GM23248 (cell line): Measurements from ENCODE around the gene PLEKHM2. TPM values are rescaled to one million over a fixed set of nuclear protein-coding genes. Genes with fewer than 3 reads are reported as not detected.

Source experiments
- DNase-seq: peaks from one replicate; pipeline ENCODE4 v3.0.0-alpha.2; 2015
- H2AFZ ChIP-seq: fragments of 200-600 bp; sonication (generic); 2 replicates; pipeline ENCODE4 v1.6.1; 2016; ENCODE audit warnings: antibody characterized with exemption
- H3F3A ChIP-seq: fragments of 200-600 bp; sonication (generic); 2 replicates; pipeline ENCODE4 v1.6.1; 2016; ENCODE audit warnings: mild to moderate bottlenecking, antibody characterized with exemption, mixed run types; ENCODE audit not compliant: insufficient read depth
- H3K27ac ChIP-seq: fragments of 200-600 bp; sonication (generic); 2 replicates; pipeline ENCODE4 v1.5.1; 2016; ENCODE audit warnings: mild to moderate bottlenecking
- H3K27me3 ChIP-seq: fragments of 200-600 bp; sonication (generic); replicated peaks from 2 replicates; pipeline ENCODE4 v1.6.1; 2016; ENCODE audit warnings: mild to moderate bottlenecking; ENCODE audit not compliant: insufficient read depth
- H3K36me3 ChIP-seq: fragments of 200-600 bp; sonication (generic); 2 replicates; pipeline ENCODE4 v1.6.1; 2016; ENCODE audit warnings: low read depth, mild to moderate bottlenecking
- H3K4me1 ChIP-seq: fragments of 200-600 bp; sonication (generic); 2 replicates; pipeline ENCODE4 v1.6.1; 2016; ENCODE audit warnings: mild to moderate bottlenecking; ENCODE audit not compliant: insufficient read depth
- H3K4me2 ChIP-seq: fragments of 200-600 bp; sonication (generic); one replicate; pipeline ENCODE4 v1.6.1; 2016; ENCODE audit warnings: mild to moderate bottlenecking; ENCODE audit not compliant: unreplicated experiment
- H3K4me3 ChIP-seq: fragments of 200-600 bp; sonication (generic); 2 replicates; pipeline ENCODE4 v1.5.1; 2016; ENCODE audit warnings: mild to moderate bottlenecking
- H3K79me2 ChIP-seq: fragments of 200-600 bp; sonication (generic); 2 replicates; pipeline ENCODE4 v1.6.1; 2016; ENCODE audit warnings: mild to moderate bottlenecking; ENCODE audit not compliant: insufficient read depth
- H3K9ac ChIP-seq: fragments of 200-600 bp; sonication (generic); 2 replicates; pipeline ENCODE4 v1.6.1; 2016; ENCODE audit warnings: mild to moderate bottlenecking
- H3K9me2 ChIP-seq: fragments of 200-600 bp; sonication (generic); 2 replicates; pipeline ENCODE4 v1.6.1; 2016; ENCODE audit warnings: mixed run types, mild to moderate bottlenecking, moderate library complexity; ENCODE audit not compliant: insufficient read depth
- H3K9me3 ChIP-seq: fragments of 200-600 bp; sonication (generic); one replicate; pipeline ENCODE4 v1.6.1; 2017; ENCODE audit warnings: low read depth
- H4K20me1 ChIP-seq: fragments of 200-600 bp; sonication (generic); 2 replicates; pipeline ENCODE4 v1.6.0; 2016; ENCODE audit not compliant: insufficient read depth
- EZH2 ChIP-seq: fragments of 200-600 bp; sonication (generic); IDR thresholded peaks from 2 replicates; pipeline ENCODE4 v1.6.1; 2018; ENCODE audit warnings: antibody characterized with exemption, mild to moderate bottlenecking; ENCODE audit not compliant: insufficient read depth, poor library complexity, severe bottlenecking
- EZH2phosphoT487 ChIP-seq: fragments of 200-600 bp; sonication (generic); IDR thresholded peaks from 2 replicates; pipeline ENCODE4 v1.6.1; 2018; ENCODE audit warnings: antibody characterized with exemption, moderate library complexity, mild to moderate bottlenecking, low read depth; ENCODE audit not compliant: insufficient read depth
- WGBS, 2 experiments: methylation state at CpG; one replicate each; pipeline ENCODE4 v1.1.6; 2015 to 2017; ENCODE audit warnings: low lambda C conversion rate in 2 of 2, low coverage in 1 of 2; ENCODE audit errors: missing lambda C conversion rate in 2 of 2; 5-methylcytosine and 5-hydroxymethylcytosine counted together
- in situ Hi-C: fragments of 300-500 bp; cut with MboI; formaldehyde crosslinking; loops from 2 replicates; pipeline ENCODE4 v1.15.0; 2020
- polyA plus RNA-seq: library from polyadenylated mRNA; unstranded; fragments of >200 nt; fragmentation: Nextera tagmentation; extraction: Ambion mirVana; gene quantifications from 2 replicates; pipeline ENCODE4 v1.2.1, GENCODE V29; 2016
- total RNA-seq: library from RNA; depleted of rRNA; stranded (reverse); fragments of >200 nt; shearing (Covaris generic); gene quantifications from 2 replicates; pipeline ENCODE4 v1.2.3, GENCODE V29; 2014

PLEKHM2 gene
- total and polyA plus RNA-seq, 2 experiments from 2014 or later = 14.9 to 52.9 TPM

DNA sequence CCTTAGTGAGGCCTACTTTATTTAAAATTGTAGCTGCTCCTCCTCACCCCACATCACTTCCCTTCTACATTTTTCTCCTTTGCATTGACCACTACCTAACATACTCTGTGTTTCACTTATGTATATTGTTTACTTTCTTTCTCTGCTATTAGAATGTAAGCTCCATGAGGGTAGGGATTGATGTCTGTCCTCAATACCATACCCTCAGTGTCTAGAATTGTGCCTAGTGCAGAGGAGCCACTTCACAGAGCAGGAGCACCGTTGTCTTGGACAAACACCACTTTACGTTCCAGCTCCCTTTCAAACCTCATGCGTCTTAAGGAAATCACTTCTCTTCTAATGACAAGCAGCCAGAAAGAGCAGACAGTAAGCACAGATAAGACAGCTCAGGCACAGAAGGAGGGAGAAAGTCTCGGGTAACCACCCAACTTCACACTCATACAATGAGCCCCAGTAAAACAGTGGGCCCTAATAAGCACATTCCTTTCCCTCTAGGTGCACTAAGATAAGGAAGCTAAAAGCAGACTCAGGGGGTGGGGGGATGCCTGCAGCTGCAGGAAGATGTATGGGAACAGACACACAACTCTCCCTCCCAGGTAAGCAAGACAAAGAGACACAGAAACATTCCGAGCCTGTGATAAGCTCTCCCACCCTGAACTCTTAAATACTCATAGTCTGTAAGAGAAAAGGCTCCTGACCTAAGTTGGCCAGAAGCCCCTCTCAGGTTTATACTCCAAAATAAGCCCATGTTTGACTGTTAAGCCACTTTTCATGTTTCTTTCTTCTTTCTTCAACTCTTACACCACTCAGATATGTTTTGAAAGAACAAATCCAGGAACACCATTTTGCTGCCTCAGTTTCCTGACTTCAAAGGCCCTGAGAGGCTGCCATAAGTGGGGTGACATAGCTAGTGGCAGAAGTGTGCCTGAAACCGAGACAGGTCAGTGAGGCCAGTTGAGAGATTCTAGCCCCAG, 7.1 kb upstream of the PLEKHM2 start:
- Histone ChIP-seq H3K27ac (no peak overlapping the region), H3K9me3 (no peaks in the 10 kb centered on the region), H3K4me1 (peaks cover 34% of the 10 kb centered on the region), H3K36me3 (no peaks in the 10 kb centered on the region), H3F3A (peaks cover 28% of the 10 kb centered on the region), H3K27me3 (no peaks in the 10 kb centered on the region), H4K20me1 (no peaks in the 10 kb centered on the region), H3K9me2 (no peaks in the 10 kb centered on the region), H2AFZ (no peak overlapping the region), H3K79me2 (no peaks in the 10 kb centered on the region), H3K9ac (no peak overlapping the region), H3K4me3 (no peak overlapping the region), H3K4me2 (no peak overlapping the region)
- in situ Hi-C loops = no loop called here
- WGBS, 2 experiments = 93 to 97% methylated on average over 6 of the region's 6 CpGs
- no peak for DNase-seq
- TF ChIP-seq EZH2phosphoT487 = no peak
- TF ChIP-seq EZH2 = no peak

DNA sequence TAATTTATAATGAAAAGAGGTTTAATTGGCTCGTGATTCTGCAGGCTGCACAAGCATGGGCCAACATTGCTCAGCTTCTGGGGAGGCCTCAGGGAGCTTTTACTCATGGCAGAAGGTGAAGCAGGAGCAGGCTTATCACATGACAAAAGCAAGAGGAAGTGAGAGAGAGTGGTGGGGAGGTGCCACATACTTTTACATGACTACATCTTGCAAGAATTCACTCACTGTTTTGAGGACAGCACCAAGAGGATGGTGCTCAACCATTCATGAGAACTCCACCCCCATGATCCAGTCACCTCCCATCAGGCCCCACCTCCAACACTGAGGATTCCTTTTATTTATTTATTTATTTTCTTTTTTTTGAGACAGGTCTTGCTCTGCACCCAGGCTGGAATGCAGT, 5.5 kb upstream of the PLEKHM2 start:
- Histone ChIP-seq H3K27me3 (no peaks in the 10 kb centered on the region), H3K9me3 (no peaks in the 10 kb centered on the region), H3K27ac (peak overlapping the region; percentile 98; the same call in 1 of the 2 replicates), H4K20me1 (no peaks in the 10 kb centered on the region), H3K4me1 (peaks cover 35% of the 10 kb centered on the region), H3K4me3 (no peak overlapping the region), H3K9ac (no peak overlapping the region), H2AFZ (no peak overlapping the region), H3K36me3 (no peaks in the 10 kb centered on the region), H3F3A (peaks cover 35% of the 10 kb centered on the region), H3K4me2 (peak overlapping the region; percentile 12), H3K79me2 (peaks cover 2% of the 10 kb centered on the region; the same call in 1 of the 2 replicates), H3K9me2 (no peaks in the 10 kb centered on the region)
- no peak for TF ChIP-seq EZH2phosphoT487
- TF ChIP-seq EZH2 = no peak
- WGBS, 2 experiments = 17 to 39% methylated on average over 1 of the region's 1 CpG
- peak; percentile 77 for DNase-seq
- in situ Hi-C loops = no loop called here

DNA sequence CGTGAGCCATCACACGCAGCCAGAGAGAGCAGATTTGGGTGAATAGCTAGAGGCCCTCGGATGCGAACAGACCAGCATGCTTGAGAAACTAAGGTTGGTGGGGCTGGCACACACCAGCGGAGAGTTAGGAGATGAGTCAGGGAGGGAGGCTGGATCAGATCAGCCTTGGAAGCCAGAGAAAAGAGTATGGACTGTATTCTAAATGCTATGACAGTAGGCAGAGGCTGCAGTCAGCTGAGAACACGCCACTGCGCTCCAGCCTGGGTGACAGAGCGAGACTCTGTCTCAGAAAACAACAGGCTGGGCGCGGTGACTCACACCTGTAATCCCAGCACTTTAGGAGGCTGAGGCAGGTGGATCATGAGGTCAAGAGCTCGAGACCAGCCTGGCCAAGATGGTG, 4.0 kb upstream of the PLEKHM2 start:
- Histone ChIP-seq H3F3A (peaks cover 35% of the 10 kb centered on the region), H3K4me2 (peak overlapping the region; percentile 86), H3K9ac (peak overlapping the region; percentile 81), H3K9me3 (no peaks in the 10 kb centered on the region), H3K9me2 (no peaks in the 10 kb centered on the region), H3K4me3 (peak overlapping the region; percentile 57), H3K36me3 (no peaks in the 10 kb centered on the region), H4K20me1 (no peaks in the 10 kb centered on the region), H3K27ac (peak overlapping the region; percentile 98), H2AFZ (peak overlapping the region; percentile 46; the same call in 1 of the 2 replicates), H3K4me1 (peaks cover 38% of the 10 kb centered on the region), H3K27me3 (no peaks in the 10 kb centered on the region), H3K79me2 (peaks cover 14% of the 10 kb centered on the region)
- TF ChIP-seq EZH2phosphoT487 (no peak), EZH2 (no peak)
- peak; percentile 96 for DNase-seq
- WGBS, 2 experiments = 17 to 23% methylated on average over 11 of the region's 11 CpGs
- in situ Hi-C loops = no loop called here

DNA sequence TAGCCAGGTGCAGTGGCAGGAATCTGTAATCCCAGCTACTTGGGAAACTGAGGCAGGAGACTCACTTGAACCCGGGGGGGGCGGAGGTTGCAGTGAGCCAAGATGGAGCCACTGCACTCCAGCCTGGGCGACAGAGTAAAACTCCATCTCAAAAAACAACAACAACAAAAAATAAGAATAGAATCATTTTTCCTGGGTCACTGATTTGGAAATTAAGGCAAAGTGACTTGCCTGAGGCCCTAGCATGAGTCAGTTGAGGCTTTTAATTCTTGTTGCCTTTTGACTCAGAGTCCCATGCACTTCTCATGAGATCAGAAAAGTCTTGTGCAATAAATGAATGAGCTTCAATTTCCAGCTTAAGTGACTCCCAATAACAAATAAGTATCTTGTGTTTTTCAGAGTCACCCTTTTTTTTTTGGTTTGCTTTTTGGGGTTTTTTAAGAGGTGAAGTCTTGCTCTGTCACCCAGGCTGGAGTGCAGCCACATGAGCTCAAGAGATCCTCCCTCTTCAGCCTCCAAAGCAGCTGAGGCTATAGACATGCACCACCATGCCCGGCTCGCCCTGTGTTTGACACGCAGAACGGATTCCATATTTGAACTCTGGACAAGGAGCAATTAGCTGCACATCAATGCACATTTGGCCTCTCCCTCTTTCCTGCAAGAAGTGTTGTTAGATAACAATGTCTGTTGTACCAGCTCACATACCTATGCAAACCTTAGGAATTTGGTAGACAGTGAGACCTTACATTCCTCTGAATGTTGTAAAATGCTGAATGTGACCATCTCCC, 3.4 kb upstream of the PLEKHM2 start:
- H3K9me2 ChIP-seq = no peaks in the 10 kb centered on the region
- H3K27ac ChIP-seq = peak overlapping the region; percentile 98
- in situ Hi-C loops = no loop called here
- peak overlapping the region; percentile 81 for H3K9ac ChIP-seq
- H3K36me3 ChIP-seq = no peaks in the 10 kb centered on the region
- peaks cover 42% of the 10 kb centered on the region for H3K4me1 ChIP-seq
- H3F3A ChIP-seq = peaks cover 39% of the 10 kb centered on the region
- peak overlapping the region; percentile 57 for H3K4me3 ChIP-seq
- no peaks in the 10 kb centered on the region for H3K27me3 ChIP-seq
- DNase-seq = peak; percentile 98
- H3K9me3 ChIP-seq = no peaks in the 10 kb centered on the region
- peaks cover 20% of the 10 kb centered on the region for H3K79me2 ChIP-seq
- peak overlapping the region; percentile 48 for H2AFZ ChIP-seq
- no peaks in the 10 kb centered on the region for H4K20me1 ChIP-seq
- H3K4me2 ChIP-seq = peak overlapping the region; percentile 86
- WGBS, 2 experiments = 21 to 38% methylated on average over 7 of the region's 7 CpGs
- no peak for TF ChIP-seq EZH2
- TF ChIP-seq EZH2phosphoT487 = no peak
